HCT116 (cell line): ENCODE results near the gene IL36B. TPM values are rescaled to one million over a fixed set of nuclear protein-coding genes. Genes with fewer than 3 reads are reported as not detected.

ENCODE experiments used
- ATAC-seq: fragments of 200-7000 bp; cut with Tn5 transposase; 2 replicates; pipeline ENCODE4 v1.9.1; 2020; ENCODE audit warnings: mild to moderate bottlenecking, moderate library complexity
- BruUV-seq: library from RNA; stranded (reverse); fragments of 400-500 nt; replicated peaks from 2 replicates; lab custom pipeline; 2021; lab: Mats Ljungman, UMichigan
- CTCF ChIA-PET: fragments of 300-600 bp; sonication (Branson Sonifier 250); formaldehyde crosslinking; loops from one replicate; lab custom pipeline; 2021; ENCODE audit warnings: antibody characterized with exemption; lab: Charles Lee
- POLR2A ChIA-PET: fragments of 300-600, 350-600 bp; sonication (Branson Sonifier 250); formaldehyde crosslinking; loops from one replicate; lab custom pipeline; 2021; ENCODE audit warnings: antibody characterized with exemption; lab: Charles Lee
- RAD21 ChIA-PET, 2 experiments: fragments of 300-600 bp; sonication (Branson Sonifier 250); formaldehyde crosslinking; loops; one replicate each; lab custom pipeline; 2023; ENCODE audit warnings: low total read pairs in 2 of 2; ENCODE audit not compliant: uncharacterized antibody in 2 of 2, unreplicated experiment in 2 of 2, low non-redundant PET in 1 of 2; lab: Charles Lee
- DNase-seq: peaks from one replicate; pipeline ENCODE4 v3.0.0-alpha.2; 2010; ENCODE audit warnings: low read depth, low spot score
- H2AFZ ChIP-seq: fragments of 200-600 bp; shearing (Covaris generic), sonication (generic); 2 replicates; pipeline ENCODE4 v1.6.1; 2017; ENCODE audit warnings: low read depth, mixed run types, mixed read lengths, antibody characterized with exemption, low read length; ENCODE audit not compliant: poor library complexity, severe bottlenecking
- H3K27ac ChIP-seq: 2 replicates; pipeline ENCODE4 v1.5.1; 2012; ENCODE audit warnings: low read depth, low read length
- H3K27me3 ChIP-seq: fragments of 200-600 bp; sonication (generic); 2 replicates; pipeline ENCODE4 v1.6.1; 2016; ENCODE audit warnings: mixed run types, low read length, mixed read lengths; ENCODE audit not compliant: insufficient read depth
- H3K36me3 ChIP-seq, 2 experiments: fragments of 200-500 bp in 1 of 2; fragments of 200-600 bp in 1 of 2; sonication (Bioruptor generic) in 1 of 2; sonication (generic) in 1 of 2; 2 replicates each; pipeline versions ENCODE4 v1.5.1 to v1.6.1; 2014 to 2016; ENCODE audit warnings: low read length in 2 of 2, inconsistent platforms in 1 of 2, mixed read lengths in 1 of 2, mixed run types in 1 of 2; ENCODE audit not compliant: insufficient read depth in 2 of 2, control insufficient read depth in 1 of 2
- H3K4me1 ChIP-seq, 2 experiments: fragments of 200-600 bp in 1 of 2; sonication (generic) in 1 of 2; 2 replicates each; pipeline versions ENCODE4 v1.5.1 to v1.6.1; 2012 to 2017; ENCODE audit warnings: low read length in 2 of 2, inconsistent platforms in 1 of 2, mild to moderate bottlenecking in 1 of 2, mixed read lengths in 1 of 2, mixed run types in 1 of 2, moderate library complexity in 1 of 2; ENCODE audit not compliant: insufficient read depth in 2 of 2, control insufficient read depth in 1 of 2
- H3K4me2 ChIP-seq: fragments of 200-600 bp; sonication (generic); 2 replicates; pipeline ENCODE4 v1.6.1; 2017; ENCODE audit warnings: mixed run types, low read length, mixed read lengths
- H3K4me3 ChIP-seq, 2 experiments: fragments of 200-600 bp in 1 of 2; sonication (generic) in 1 of 2; replicated peaks in 1 of 2; 2 replicates each; pipeline ENCODE4 v1.5.1; 2011 to 2016; ENCODE audit warnings: low read length in 2 of 2, control low read depth in 1 of 2, low read depth in 1 of 2, mild to moderate bottlenecking in 1 of 2, mixed read lengths in 1 of 2, mixed run types in 1 of 2
- H3K79me2 ChIP-seq: fragments of 200-600 bp; sonication (generic); 2 replicates; pipeline ENCODE4 v1.6.1; 2017; ENCODE audit warnings: mild to moderate bottlenecking, mixed run types, low read length, moderate library complexity, mixed read lengths; ENCODE audit not compliant: insufficient read depth
- H3K9ac ChIP-seq: fragments of 200-600 bp; sonication (generic); 2 replicates; pipeline ENCODE4 v1.6.1; 2016; ENCODE audit warnings: low read length, mixed read lengths
- H3K9me2 ChIP-seq: fragments of 200-600 bp; sonication (generic), shearing (Covaris generic); 2 replicates; pipeline ENCODE4 v1.6.1; 2017; ENCODE audit warnings: mixed run types, mild to moderate bottlenecking, moderate library complexity; ENCODE audit not compliant: insufficient read depth
- H3K9me3 ChIP-seq, 2 experiments: fragments of 200-500 bp in 1 of 2; fragments of 200-600 bp in 1 of 2; sonication (Bioruptor generic) in 1 of 2; sonication (generic) in 1 of 2; 2 replicates each; pipeline ENCODE4 v1.6.1; 2014 to 2017; ENCODE audit warnings: low read length in 2 of 2, mixed read lengths in 2 of 2, inconsistent platforms in 1 of 2, low read depth in 1 of 2, mild to moderate bottlenecking in 1 of 2, mixed run types in 1 of 2, moderate library complexity in 1 of 2; ENCODE audit not compliant: control insufficient read depth in 1 of 2, insufficient read depth in 1 of 2
- H4K20me1 ChIP-seq: fragments of 200-600 bp; sonication (generic), shearing (Covaris generic); 2 replicates; pipeline ENCODE4 v1.6.1; 2017; ENCODE audit warnings: mixed run types, mild to moderate bottlenecking, moderate library complexity; ENCODE audit not compliant: insufficient read depth
- CEBPB ChIP-seq: IDR thresholded peaks from 2 replicates; pipeline ENCODE4 v1.6.1; 2012; ENCODE audit warnings: low read depth
- EGR1 ChIP-seq: IDR thresholded peaks from 2 replicates; pipeline ENCODE4 v1.6.1; 2012; ENCODE audit warnings: low read depth
- ELF1 ChIP-seq: IDR thresholded peaks from 2 replicates; pipeline ENCODE4 v1.6.1; 2012; ENCODE audit warnings: low read depth, borderline replicate concordance
- JUND ChIP-seq: IDR thresholded peaks from 2 replicates; pipeline ENCODE4 v1.6.1; 2012
- POLR2A ChIP-seq: IDR thresholded peaks from 2 replicates; pipeline ENCODE4 v1.7.0; 2011; ENCODE audit warnings: borderline replicate concordance; ENCODE audit not compliant: insufficient read depth, insufficient read length; ENCODE audit errors: extremely low read depth
- POLR2AphosphoS5 ChIP-seq: IDR thresholded peaks from 2 replicates; pipeline ENCODE4 v1.6.1; 2011; ENCODE audit warnings: mild to moderate bottlenecking, low read depth, low read length, moderate library complexity
- RAD21 ChIP-seq: IDR thresholded peaks from 2 replicates; pipeline ENCODE4 v1.6.1; 2012; ENCODE audit warnings: low read depth, mild to moderate bottlenecking
- SP1 ChIP-seq: IDR thresholded peaks from 2 replicates; pipeline ENCODE4 v1.6.1; 2012; ENCODE audit warnings: low read depth
- SRF ChIP-seq: IDR thresholded peaks from 2 replicates; pipeline ENCODE4 v1.6.1; 2012; ENCODE audit warnings: low read depth
- TCF7L2 ChIP-seq: IDR thresholded peaks from 2 replicates; pipeline ENCODE4 v1.7.0; 2011; ENCODE audit warnings: borderline replicate concordance, inconsistent platforms; ENCODE audit not compliant: insufficient read depth, insufficient read length; ENCODE audit errors: extremely low read depth
- YY1 ChIP-seq: IDR thresholded peaks from 2 replicates; pipeline ENCODE4 v1.6.1; 2011; ENCODE audit warnings: low read length, low read depth, moderate library complexity, mild to moderate bottlenecking; ENCODE audit not compliant: insufficient replicate concordance; ENCODE audit errors: extremely low read depth
- intact Hi-C: fragments of 100-400 bp; cut with micrococcal nuclease; formaldehyde crosslinking; loops from 2 replicates; pipeline ENCODE4 v1.10.0; 2022
- total RNA-seq: library from RNA; stranded (reverse); gene quantifications from one replicate; pipeline ENCODE4 v1.2.1, GENCODE V29; 2021; ENCODE audit not compliant: unreplicated experiment
- TF ChIP-seq, protein P1 (sequence below): IDR thresholded peaks from 2 replicates; pipeline ENCODE4 v1.6.1; 2012
- TF ChIP-seq, protein P2 (sequence below): IDR thresholded peaks from 2 replicates; pipeline ENCODE4 v1.6.1; 2011; ENCODE audit warnings: mild to moderate bottlenecking, low read length, moderate library complexity; ENCODE audit not compliant: insufficient replicate concordance; ENCODE audit errors: extremely low read depth
- TF ChIP-seq, protein P3 (sequence below), 3 experiments: fragments of 200-600 bp in 1 of 3; sonication (generic) in 1 of 3; IDR thresholded peaks in 2 of 3; conservative IDR thresholded peaks in 1 of 3; 2 replicates each; pipeline ENCODE4 v1.5.1; 2012 to 2017; ENCODE audit warnings: low read depth in 2 of 3, low read length in 2 of 3, antibody characterized with exemption in 1 of 3, borderline replicate concordance in 1 of 3, control low read depth in 1 of 3, mild to moderate bottlenecking in 1 of 3, mixed read lengths in 1 of 3, mixed run types in 1 of 3, moderate library complexity in 1 of 3; ENCODE audit not compliant: insufficient read depth in 1 of 3

IL36B gene
- total RNA-seq, 1 experiment from 2014 or later: not detected

DNA sequence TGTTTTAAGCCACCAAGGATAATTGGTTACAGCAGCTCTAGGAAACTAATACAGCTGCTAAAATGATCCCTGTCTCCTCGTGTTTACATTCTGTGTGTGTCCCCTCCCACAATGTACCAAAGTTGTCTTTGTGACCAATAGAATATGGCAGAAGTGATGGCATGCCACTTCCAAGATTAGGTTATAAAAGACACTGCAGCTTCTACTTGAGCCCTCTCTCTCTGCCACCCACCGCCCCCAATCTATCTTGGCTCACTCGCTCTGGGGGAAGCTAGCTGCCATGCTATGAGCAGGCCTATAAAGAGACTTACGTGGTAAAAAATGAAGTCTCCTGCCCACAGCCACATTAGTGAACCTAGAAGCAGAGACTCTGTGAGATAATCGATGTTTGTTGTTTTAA lies 11.6 kb upstream of the IL36B start:
- CTCF ChIA-PET: no interaction called here
- H4K20me1 ChIP-seq: no peaks in the 10 kb centered on the region

More for the DNA sequence above, 11.6 kb upstream of the IL36B start:
- ChIA-PET RAD21 (no interaction called here), POLR2A (no interaction called here)
- Histone ChIP-seq H3K4me1 (no peaks in the 10 kb centered on the region), H3K9ac (no peak overlapping the region), H2AFZ (no peak overlapping the region), H3K79me2 (no peaks in the 10 kb centered on the region), H3K9me2 (no peaks in the 10 kb centered on the region), H3K4me3 (no peak overlapping the region), H3K9me3 (no peaks in the 10 kb centered on the region), H3K36me3 (no peaks in the 10 kb centered on the region), H3K27ac (no peak overlapping the region), H3K4me2 (no peak overlapping the region), H3K27me3 (no peaks in the 10 kb centered on the region)
- DNase-seq (no peak), ATAC-seq (no peak)
- TF ChIP-seq POLR2AphosphoS5 (no peak), JUND (no peak), RAD21 (no peak), ELF1 (no peak), POLR2A (no peak), SP1 (no peak), YY1 (no peak), CEBPB (no peak), EGR1 (no peak), SRF (no peak), TCF7L2 (no peak)
- TF ChIP-seq, protein P1, sequence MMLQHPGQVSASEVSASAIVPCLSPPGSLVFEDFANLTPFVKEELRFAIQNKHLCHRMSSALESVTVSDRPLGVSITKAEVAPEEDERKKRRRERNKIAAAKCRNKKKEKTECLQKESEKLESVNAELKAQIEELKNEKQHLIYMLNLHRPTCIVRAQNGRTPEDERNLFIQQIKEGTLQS: no peak
- TF ChIP-seq, protein P2, sequence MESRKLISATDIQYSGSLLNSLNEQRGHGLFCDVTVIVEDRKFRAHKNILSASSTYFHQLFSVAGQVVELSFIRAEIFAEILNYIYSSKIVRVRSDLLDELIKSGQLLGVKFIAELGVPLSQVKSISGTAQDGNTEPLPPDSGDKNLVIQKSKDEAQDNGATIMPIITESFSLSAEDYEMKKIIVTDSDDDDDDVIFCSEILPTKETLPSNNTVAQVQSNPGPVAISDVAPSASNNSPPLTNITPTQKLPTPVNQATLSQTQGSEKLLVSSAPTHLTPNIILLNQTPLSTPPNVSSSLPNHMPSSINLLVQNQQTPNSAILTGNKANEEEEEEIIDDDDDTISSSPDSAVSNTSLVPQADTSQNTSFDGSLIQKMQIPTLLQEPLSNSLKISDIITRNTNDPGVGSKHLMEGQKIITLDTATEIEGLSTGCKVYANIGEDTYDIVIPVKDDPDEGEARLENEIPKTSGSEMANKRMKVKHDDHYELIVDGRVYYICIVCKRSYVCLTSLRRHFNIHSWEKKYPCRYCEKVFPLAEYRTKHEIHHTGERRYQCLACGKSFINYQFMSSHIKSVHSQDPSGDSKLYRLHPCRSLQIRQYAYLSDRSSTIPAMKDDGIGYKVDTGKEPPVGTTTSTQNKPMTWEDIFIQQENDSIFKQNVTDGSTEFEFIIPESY: no peak
- TF ChIP-seq, protein P3, sequence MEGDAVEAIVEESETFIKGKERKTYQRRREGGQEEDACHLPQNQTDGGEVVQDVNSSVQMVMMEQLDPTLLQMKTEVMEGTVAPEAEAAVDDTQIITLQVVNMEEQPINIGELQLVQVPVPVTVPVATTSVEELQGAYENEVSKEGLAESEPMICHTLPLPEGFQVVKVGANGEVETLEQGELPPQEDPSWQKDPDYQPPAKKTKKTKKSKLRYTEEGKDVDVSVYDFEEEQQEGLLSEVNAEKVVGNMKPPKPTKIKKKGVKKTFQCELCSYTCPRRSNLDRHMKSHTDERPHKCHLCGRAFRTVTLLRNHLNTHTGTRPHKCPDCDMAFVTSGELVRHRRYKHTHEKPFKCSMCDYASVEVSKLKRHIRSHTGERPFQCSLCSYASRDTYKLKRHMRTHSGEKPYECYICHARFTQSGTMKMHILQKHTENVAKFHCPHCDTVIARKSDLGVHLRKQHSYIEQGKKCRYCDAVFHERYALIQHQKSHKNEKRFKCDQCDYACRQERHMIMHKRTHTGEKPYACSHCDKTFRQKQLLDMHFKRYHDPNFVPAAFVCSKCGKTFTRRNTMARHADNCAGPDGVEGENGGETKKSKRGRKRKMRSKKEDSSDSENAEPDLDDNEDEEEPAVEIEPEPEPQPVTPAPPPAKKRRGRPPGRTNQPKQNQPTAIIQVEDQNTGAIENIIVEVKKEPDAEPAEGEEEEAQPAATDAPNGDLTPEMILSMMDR (IDR thresholded peaks at IDR 0.05 in 2 of 3, conservative IDR thresholded peaks at IDR 0.05 in 1 of 3; ENCODE audit: borderline replicate concordance in 1 of 3, insufficient read depth in 1 of 3, low read depth in 2 of 3, low read length in 2 of 3): no peak
- intact Hi-C loops: no loop called here
- BruUV-seq: no TSS peak
